IMR-90 (cell line): ENCODE results near the gene IRAK4.

Experiments
- BHLHE40 ChIP-seq: fragments of 150-350 bp; IDR thresholded peaks from 2 replicates; pipeline ENCODE4 v1.6.1; 2016; ENCODE audit warnings: mild to moderate bottlenecking, low read depth, low read length
- CHD1 ChIP-seq: IDR thresholded peaks from 2 replicates; pipeline ENCODE4 v1.6.1; 2012; ENCODE audit warnings: low read depth, low read length, improper control_type of control experiment
- CTCF ChIP-seq: conservative IDR thresholded peaks from 2 replicates; pipeline ENCODE4 v1.5.1; 2012; ENCODE audit warnings: mild to moderate bottlenecking, low read depth, low read length, improper control_type of control experiment
- ELK1 ChIP-seq: fragments of 150-350 bp; IDR thresholded peaks from 2 replicates; pipeline ENCODE4 v1.6.1; 2016; ENCODE audit warnings: low read depth, mild to moderate bottlenecking, low read length, moderate library complexity, borderline replicate concordance
- FOS ChIP-seq: fragments of 150-350 bp; IDR thresholded peaks from 2 replicates; pipeline ENCODE4 v1.6.1; 2016; ENCODE audit warnings: low read depth, low read length
- MAFK ChIP-seq: IDR thresholded peaks from 2 replicates; pipeline ENCODE4 v1.6.1; 2012; ENCODE audit warnings: low read depth, low read length, improper control_type of control experiment
- MAZ ChIP-seq: IDR thresholded peaks from 2 replicates; pipeline ENCODE4 v1.6.1; 2012; ENCODE audit warnings: low read depth, mild to moderate bottlenecking, low read length, improper control_type of control experiment, moderate library complexity, borderline replicate concordance
- MXI1 ChIP-seq: IDR thresholded peaks from 2 replicates; pipeline ENCODE4 v1.6.1; 2012; ENCODE audit warnings: low read depth, mild to moderate bottlenecking, low read length, moderate library complexity, borderline replicate concordance
- POLR2A ChIP-seq: IDR thresholded peaks from 2 replicates; pipeline ENCODE4 v1.6.1; 2012; ENCODE audit warnings: mild to moderate bottlenecking, low read depth, low read length
- RAD21 ChIP-seq: IDR thresholded peaks from 2 replicates; pipeline ENCODE4 v1.6.1; 2012; ENCODE audit warnings: low read length, improper control_type of control experiment
- RFX5 ChIP-seq: IDR thresholded peaks from 2 replicates; pipeline ENCODE4 v1.8.0; 2012; ENCODE audit warnings: low read depth, mild to moderate bottlenecking, low read length, moderate library complexity
- SMC3 ChIP-seq: fragments of 150-350 bp; IDR thresholded peaks from 2 replicates; pipeline ENCODE4 v1.6.1; 2016; ENCODE audit warnings: low read depth, mild to moderate bottlenecking, antibody characterized with exemption, low read length, moderate library complexity
- USF2 ChIP-seq: fragments of 150-350 bp; IDR thresholded peaks from 2 replicates; pipeline ENCODE4 v1.6.1; 2017; ENCODE audit warnings: mild to moderate bottlenecking, antibody characterized with exemption, low read length, low read depth

- TF ChIP-seq MXI1, result 0 out of 2 replicates have a peak, but pooled peaks have one; percentile 36
- peak; percentile 30 for TF ChIP-seq CTCF
- peak; percentile 73 for TF ChIP-seq POLR2A
- peak; percentile 83 for TF ChIP-seq MAFK
- TF ChIP-seq SMC3, result peak; percentile 18; the same call in 1 of the 2 replicates
- TF ChIP-seq MAZ, result peak; percentile 80; the same call in 1 of the 2 replicates
- no peak for TF ChIP-seq ELK1
- TF ChIP-seq BHLHE40, result no peak
- no peak for TF ChIP-seq RAD21
- TF ChIP-seq RFX5, result no peak
- TF ChIP-seq FOS, result no peak
- TF ChIP-seq USF2, result no peak
- no peak for TF ChIP-seq CHD1
These were observed 47.3 kb downstream of the IRAK4 start, which contains the start of gene TWF1 for GRCh38 chr12:43805860-43806736.
